LNCaP clone FGC (cell line): ENCODE data around the gene NUP35.
"Not testable (repeated sequence)": the region's sequence is repeated elsewhere in the genome, so short reads cannot be mapped to it uniquely, and the experiment has no call there.

Experiments used
- DNase-seq: peaks from one replicate; pipeline ENCODE4 v3.0.0-alpha.2; 2011; ENCODE audit warnings: low read depth
- H3K4me3 ChIP-seq: 2 replicates; pipeline ENCODE4 v1.5.1; 2011; ENCODE audit warnings: mild to moderate bottlenecking, low read depth, low read length, control low read depth
- CTCF ChIP-seq: IDR thresholded peaks from 2 replicates; pipeline ENCODE4 v1.5.1; 2012; ENCODE audit warnings: mild to moderate bottlenecking; ENCODE audit not compliant: control insufficient read depth, insufficient read depth; ENCODE audit errors: extremely low read depth

NUP35 gene

GRCh38 chr2:183163821-183164649 is 39.8 kb downstream of the NUP35 start:
- no peak overlapping the region for H3K4me3 ChIP-seq
- no peak for TF ChIP-seq CTCF
- DNase-seq: no peak

GRCh38 chr2:183164650-183165015 is 40.4 kb downstream of the NUP35 start:
- H3K4me3 ChIP-seq: no peak overlapping the region
- DNase-seq: no peak
- TF ChIP-seq CTCF: no peak

GRCh38 chr2:183166210-183166609 is 42.0 kb downstream of the NUP35 start:
- DNase-seq: no peak
- H3K4me3 ChIP-seq: no peak overlapping the region
- no peak for TF ChIP-seq CTCF

GRCh38 chr2:183166976-183167375 is 42.7 kb downstream of the NUP35 start:
- not testable (repeated sequence) for H3K4me3 ChIP-seq, DNase-seq

- no peak overlapping the region for H3K4me3 ChIP-seq
- no peak for DNase-seq
- no peak for TF ChIP-seq CTCF
Measured at GRCh38 chr2:183172220-183172887, 48.1 kb downstream of the NUP35 start.

GRCh38 chr2:183179156-183179555 is 54.9 kb downstream of the NUP35 start:
- no peak for DNase-seq
- no peak for TF ChIP-seq CTCF
- no peak overlapping the region for H3K4me3 ChIP-seq

GRCh38 chr2:183185534-183185933 is 61.3 kb downstream of the NUP35 start:
- TF ChIP-seq CTCF: no peak
- no peak for DNase-seq
- H3K4me3 ChIP-seq: no peak overlapping the region
